K562 (cell line): ENCODE data around the gene NEURL4. TPM values are rescaled to one million over a fixed set of nuclear protein-coding genes. Genes with fewer than 3 reads are reported as not detected.

Experiments used
- HNRNPK ChIP-seq: fragments of 200-400 bp; formaldehyde crosslinking; IDR thresholded peaks from one replicate; pipeline ENCODE4 v1.6.1; 2018; ENCODE audit warnings: mild to moderate bottlenecking, low read depth, low read length; ENCODE audit not compliant: poor library complexity, severe bottlenecking
- NRF1 ChIP-seq, 2 experiments: fragments of 450-650 bp; IDR thresholded peaks in 1 of 2; conservative IDR thresholded peaks in 1 of 2; 2 replicates each; pipeline ENCODE4 v1.6.1; 2014; ENCODE audit warnings: mild to moderate bottlenecking in 2 of 2
- YY1 ChIP-seq, 3 experiments: IDR thresholded peaks; 2 replicates each; pipeline ENCODE4 v1.6.1; 2011; ENCODE audit warnings: low read length in 2 of 3, mild to moderate bottlenecking in 2 of 3, moderate library complexity in 2 of 3, borderline replicate concordance in 1 of 3, control low read depth in 1 of 3, low read depth in 1 of 3; ENCODE audit not compliant: insufficient read depth in 3 of 3, insufficient replicate concordance in 2 of 3, control insufficient read depth in 1 of 3, insufficient read length in 1 of 3; ENCODE audit errors: extremely low read depth in 1 of 3
- polyA plus RNA-seq, 8 experiments: library from polyadenylated mRNA; depleted of rRNA in 4 of 8; stranded (reverse) in 5 of 8; unstranded in 3 of 8; fragments of >200 nt; fragmentation: Nextera tagmentation in 2 of 8; fragmentation: Illumina TruSeq in 1 of 8; extraction: Ambion mirVana in 2 of 8; extraction: Trizol in 1 of 8; gene quantifications; 2 replicates each; pipeline versions ENCODE4 v1.2.1 to v1.2.3, GENCODE V29; 2011 to 2014; ENCODE audit warnings: inconsistent platforms in 1 of 8, missing spikeins in 1 of 8
- total RNA-seq, 7 experiments: library from RNA; depleted of rRNA in 6 of 7; stranded (reverse); fragments of >200 nt in 6 of 7; fragmentation: Illumina TruSeq in 2 of 7; extraction: Trizol in 2 of 7; gene quantifications; 2 replicates each; pipeline versions ENCODE4 v1.2.1 to v1.2.3, GENCODE V29; 2011 to 2021; ENCODE audit warnings: low replicate concordance in 1 of 7
- TF ChIP-seq, protein P1 (sequence below): fragments of 150-350 bp; IDR thresholded peaks from 2 replicates; pipeline ENCODE4 v1.6.1; 2014; ENCODE audit warnings: low read depth, mild to moderate bottlenecking, low read length, borderline replicate concordance
- TF ChIP-seq, protein P2 (sequence below): IDR thresholded peaks from 3 replicates; pipeline ENCODE4 v1.6.1; 2011; ENCODE audit warnings: borderline replicate concordance, mild to moderate bottlenecking; ENCODE audit not compliant: insufficient read length, insufficient read depth
- TF ChIP-seq, protein P3 (sequence below): sonication (generic); formaldehyde crosslinking; IDR thresholded peaks from 2 replicates; pipeline ENCODE4 v1.4.0; 2020; ENCODE audit warnings: mild to moderate bottlenecking, missing genetic modification reagents
- TF ChIP-seq, protein P4 (sequence below): fragments of 450-650 bp; IDR thresholded peaks from 2 replicates; pipeline ENCODE4 v1.6.1; 2016; ENCODE audit warnings: low read depth

NEURL4 gene
- total and polyA plus RNA-seq, 9 of the 15 experiments (the other 6 are each of a cell fraction or from before 2014, with no cell fraction given), result 0.08 to 37.4 (median 11.5) TPM

DNA sequence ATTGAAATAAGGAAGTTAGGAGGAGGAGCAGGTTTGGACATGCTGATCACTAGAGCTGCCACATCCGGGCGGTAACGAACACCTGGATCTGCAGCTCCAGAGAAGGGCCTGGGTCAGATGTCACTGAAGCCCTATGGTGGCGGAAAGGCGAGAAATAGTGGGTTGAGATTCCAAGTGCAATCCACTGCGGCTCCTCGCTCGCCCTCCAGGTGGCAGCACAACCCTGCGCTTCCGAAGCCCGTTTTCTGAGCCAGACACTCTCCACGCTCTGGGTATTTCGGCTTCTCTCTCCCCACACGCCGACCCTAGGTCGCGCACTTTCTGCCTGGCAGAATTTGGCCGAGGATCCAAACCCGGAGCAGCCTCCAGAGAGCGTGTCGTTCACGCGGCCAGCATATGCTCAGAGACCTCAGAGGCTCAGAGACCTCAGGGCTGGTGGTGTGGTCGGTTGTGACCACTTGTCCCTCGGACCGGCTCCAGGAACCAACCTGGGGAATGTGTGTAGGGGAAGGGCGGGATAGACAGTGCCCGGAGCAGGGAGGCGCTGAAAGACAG, 48.5 kb downstream of the NEURL4 start (continued):
- peak in 1 of 3 experiments; percentile 12 for TF ChIP-seq YY1 (IDR thresholded peaks at IDR 0.05; ENCODE audit: borderline replicate concordance in 1 of 3, control insufficient read depth in 1 of 3, extremely low read depth in 1 of 3, insufficient read depth in 3 of 3, insufficient read length in 1 of 3, insufficient replicate concordance in 2 of 3, low read depth in 1 of 3, low read length in 2 of 3)
- TF ChIP-seq, protein P1, sequence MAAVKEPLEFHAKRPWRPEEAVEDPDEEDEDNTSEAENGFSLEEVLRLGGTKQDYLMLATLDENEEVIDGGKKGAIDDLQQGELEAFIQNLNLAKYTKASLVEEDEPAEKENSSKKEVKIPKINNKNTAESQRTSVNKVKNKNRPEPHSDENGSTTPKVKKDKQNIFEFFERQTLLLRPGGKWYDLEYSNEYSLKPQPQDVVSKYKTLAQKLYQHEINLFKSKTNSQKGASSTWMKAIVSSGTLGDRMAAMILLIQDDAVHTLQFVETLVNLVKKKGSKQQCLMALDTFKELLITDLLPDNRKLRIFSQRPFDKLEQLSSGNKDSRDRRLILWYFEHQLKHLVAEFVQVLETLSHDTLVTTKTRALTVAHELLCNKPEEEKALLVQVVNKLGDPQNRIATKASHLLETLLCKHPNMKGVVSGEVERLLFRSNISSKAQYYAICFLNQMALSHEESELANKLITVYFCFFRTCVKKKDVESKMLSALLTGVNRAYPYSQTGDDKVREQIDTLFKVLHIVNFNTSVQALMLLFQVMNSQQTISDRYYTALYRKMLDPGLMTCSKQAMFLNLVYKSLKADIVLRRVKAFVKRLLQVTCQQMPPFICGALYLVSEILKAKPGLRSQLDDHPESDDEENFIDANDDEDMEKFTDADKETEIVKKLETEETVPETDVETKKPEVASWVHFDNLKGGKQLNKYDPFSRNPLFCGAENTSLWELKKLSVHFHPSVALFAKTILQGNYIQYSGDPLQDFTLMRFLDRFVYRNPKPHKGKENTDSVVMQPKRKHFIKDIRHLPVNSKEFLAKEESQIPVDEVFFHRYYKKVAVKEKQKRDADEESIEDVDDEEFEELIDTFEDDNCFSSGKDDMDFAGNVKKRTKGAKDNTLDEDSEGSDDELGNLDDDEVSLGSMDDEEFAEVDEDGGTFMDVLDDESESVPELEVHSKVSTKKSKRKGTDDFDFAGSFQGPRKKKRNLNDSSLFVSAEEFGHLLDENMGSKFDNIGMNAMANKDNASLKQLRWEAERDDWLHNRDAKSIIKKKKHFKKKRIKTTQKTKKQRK, result no peak
- TF ChIP-seq, protein P2, sequence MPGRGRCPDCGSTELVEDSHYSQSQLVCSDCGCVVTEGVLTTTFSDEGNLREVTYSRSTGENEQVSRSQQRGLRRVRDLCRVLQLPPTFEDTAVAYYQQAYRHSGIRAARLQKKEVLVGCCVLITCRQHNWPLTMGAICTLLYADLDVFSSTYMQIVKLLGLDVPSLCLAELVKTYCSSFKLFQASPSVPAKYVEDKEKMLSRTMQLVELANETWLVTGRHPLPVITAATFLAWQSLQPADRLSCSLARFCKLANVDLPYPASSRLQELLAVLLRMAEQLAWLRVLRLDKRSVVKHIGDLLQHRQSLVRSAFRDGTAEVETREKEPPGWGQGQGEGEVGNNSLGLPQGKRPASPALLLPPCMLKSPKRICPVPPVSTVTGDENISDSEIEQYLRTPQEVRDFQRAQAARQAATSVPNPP, result no peak
- peak in 1 of 2 experiments; percentile 35; a peak in 1 of 4 replicates for TF ChIP-seq NRF1 (conservative IDR thresholded peaks at IDR 0.05 in 1 of 2, IDR thresholded peaks at IDR 0.05 in 1 of 2)
- TF ChIP-seq, protein P3, sequence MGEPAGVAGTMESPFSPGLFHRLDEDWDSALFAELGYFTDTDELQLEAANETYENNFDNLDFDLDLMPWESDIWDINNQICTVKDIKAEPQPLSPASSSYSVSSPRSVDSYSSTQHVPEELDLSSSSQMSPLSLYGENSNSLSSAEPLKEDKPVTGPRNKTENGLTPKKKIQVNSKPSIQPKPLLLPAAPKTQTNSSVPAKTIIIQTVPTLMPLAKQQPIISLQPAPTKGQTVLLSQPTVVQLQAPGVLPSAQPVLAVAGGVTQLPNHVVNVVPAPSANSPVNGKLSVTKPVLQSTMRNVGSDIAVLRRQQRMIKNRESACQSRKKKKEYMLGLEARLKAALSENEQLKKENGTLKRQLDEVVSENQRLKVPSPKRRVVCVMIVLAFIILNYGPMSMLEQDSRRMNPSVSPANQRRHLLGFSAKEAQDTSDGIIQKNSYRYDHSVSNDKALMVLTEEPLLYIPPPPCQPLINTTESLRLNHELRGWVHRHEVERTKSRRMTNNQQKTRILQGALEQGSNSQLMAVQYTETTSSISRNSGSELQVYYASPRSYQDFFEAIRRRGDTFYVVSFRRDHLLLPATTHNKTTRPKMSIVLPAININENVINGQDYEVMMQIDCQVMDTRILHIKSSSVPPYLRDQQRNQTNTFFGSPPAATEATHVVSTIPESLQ, result no peak
- no peak for TF ChIP-seq HNRNPK
- TF ChIP-seq, protein P4, sequence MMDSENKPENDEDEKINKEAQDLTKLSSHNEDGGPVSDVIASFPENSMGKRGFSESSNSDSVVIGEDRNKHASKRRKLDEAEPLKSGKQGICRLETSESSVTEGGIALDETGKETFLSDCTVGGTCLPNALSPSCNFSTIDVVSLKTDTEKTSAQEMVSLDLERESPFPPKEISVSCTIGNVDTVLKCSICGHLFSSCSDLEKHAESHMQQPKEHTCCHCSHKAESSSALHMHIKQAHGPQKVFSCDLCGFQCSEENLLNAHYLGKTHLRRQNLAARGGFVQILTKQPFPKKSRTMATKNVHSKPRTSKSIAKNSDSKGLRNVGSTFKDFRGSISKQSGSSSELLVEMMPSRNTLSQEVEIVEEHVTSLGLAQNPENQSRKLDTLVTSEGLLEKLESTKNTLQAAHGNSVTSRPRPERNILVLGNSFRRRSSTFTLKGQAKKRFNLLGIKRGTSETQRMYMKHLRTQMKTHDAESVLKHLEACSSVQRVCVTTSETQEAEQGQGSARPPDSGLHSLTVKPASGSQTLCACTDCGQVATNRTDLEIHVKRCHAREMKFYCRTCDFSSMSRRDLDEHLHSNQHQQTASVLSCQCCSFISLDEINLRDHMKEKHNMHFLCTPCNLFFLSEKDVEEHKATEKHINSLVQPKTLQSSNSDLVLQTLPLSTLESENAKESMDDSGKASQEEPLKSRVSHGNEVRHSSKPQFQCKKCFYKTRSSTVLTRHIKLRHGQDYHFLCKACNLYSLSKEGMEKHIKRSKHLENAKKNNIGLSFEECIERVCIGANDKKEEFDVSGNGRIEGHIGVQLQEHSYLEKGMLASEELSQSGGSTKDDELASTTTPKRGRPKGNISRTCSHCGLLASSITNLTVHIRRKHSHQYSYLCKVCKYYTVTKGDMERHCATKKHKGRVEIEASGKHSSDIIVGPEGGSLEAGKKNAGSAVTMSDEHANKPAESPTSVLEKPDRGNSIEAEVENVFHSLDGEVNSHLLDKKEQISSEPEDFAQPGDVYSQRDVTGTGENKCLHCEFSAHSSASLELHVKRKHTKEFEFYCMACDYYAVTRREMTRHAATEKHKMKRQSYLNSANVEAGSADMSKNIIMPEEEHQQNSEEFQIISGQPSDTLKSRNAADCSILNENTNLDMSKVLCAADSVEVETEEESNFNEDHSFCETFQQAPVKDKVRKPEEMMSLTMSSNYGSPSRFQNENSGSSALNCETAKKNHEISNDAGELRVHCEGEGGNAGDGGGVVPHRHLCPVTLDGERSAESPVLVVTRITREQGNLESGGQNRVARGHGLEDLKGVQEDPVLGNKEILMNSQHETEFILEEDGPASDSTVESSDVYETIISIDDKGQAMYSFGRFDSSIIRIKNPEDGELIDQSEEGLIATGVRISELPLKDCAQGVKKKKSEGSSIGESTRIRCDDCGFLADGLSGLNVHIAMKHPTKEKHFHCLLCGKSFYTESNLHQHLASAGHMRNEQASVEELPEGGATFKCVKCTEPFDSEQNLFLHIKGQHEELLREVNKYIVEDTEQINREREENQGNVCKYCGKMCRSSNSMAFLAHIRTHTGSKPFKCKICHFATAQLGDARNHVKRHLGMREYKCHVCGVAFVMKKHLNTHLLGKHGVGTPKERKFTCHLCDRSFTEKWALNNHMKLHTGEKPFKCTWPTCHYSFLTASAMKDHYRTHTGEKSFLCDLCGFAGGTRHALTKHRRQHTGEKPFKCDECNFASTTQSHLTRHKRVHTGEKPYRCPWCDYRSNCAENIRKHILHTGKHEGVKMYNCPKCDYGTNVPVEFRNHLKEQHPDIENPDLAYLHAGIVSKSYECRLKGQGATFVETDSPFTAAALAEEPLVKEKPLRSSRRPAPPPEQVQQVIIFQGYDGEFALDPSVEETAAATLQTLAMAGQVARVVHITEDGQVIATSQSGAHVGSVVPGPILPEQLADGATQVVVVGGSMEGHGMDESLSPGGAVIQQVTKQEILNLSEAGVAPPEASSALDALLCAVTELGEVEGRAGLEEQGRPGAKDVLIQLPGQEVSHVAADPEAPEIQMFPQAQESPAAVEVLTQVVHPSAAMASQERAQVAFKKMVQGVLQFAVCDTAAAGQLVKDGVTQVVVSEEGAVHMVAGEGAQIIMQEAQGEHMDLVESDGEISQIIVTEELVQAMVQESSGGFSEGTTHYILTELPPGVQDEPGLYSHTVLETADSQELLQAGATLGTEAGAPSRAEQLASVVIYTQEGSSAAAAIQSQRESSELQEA, result no peak
